ENCODE measurements around the gene CLECL1.

The CLECL1 gene

GRCh38 chr12:9732921-9733461 lies at the start of gene CLECL1:
Gene CLECL1, minus strand, starts transcription at chr12:9733097.
- FAIRE-seq = no peak

DNA sequence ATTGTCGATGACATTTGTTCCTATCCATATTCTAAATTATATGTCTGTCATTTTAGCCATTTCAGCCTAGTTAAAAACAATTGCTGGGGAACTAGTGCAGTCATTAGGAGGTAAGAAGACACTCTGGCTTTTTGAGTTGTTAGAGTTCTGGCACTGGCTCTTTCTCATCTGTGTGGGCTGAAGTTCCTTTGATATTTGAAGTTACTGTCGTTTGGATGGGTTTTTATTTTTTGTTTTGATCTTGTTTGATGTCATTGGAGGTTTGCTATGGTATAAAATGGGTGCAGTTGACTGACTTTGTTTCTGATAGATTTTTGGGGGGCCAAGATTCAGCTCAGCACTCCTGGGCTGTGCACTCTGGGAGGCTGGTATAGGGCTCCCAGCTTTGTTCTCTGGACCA lies 48.5 kb upstream of the CLECL1 start:
- no peak for FAIRE-seq

GRCh38 chr12:9779209-9779608 lies 46.3 kb upstream of the CLECL1 start:
- FAIRE-seq = no peak

- no peak for FAIRE-seq
Observed at GRCh38 chr12:9776781-9777180, 43.9 kb upstream of the CLECL1 start.

DNA sequence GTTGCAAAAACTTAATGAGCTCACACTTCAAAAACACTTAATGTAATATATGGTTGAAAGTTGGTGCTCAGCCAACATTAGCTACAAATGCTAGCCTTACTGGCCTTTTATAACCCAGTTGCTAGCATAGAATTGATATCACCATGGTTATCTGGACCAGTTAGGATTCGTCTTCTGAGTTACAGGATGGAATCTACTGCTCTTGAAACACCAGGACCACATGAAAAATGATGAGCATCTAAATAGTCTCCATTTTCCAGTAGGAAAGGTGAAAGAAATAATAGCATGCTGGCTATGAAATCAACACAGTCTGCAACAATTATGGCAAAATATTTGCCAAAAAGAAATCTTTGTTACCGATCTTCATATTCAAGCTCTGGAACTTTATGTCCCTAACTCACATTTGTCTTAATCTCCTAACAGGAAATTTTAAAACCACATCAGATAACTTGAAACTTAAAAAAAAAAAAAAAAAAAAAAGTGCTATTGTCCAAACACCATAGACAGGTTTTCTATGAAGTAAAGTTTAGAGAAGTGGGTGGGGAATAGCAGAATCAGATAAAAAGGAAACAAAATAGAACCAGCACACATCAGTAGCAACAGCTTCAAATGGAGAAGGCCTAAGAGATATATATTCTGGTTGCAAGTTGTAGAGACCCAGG lies 40.5 kb upstream of the CLECL1 start:
- FAIRE-seq = no peak

- FAIRE-seq = no peak
Observed at GRCh38 chr12:9763025-9763424, 30.1 kb upstream of the CLECL1 start.

GRCh38 chr12:9762369-9762768 lies 29.5 kb upstream of the CLECL1 start:
- no peak for FAIRE-seq

DNA sequence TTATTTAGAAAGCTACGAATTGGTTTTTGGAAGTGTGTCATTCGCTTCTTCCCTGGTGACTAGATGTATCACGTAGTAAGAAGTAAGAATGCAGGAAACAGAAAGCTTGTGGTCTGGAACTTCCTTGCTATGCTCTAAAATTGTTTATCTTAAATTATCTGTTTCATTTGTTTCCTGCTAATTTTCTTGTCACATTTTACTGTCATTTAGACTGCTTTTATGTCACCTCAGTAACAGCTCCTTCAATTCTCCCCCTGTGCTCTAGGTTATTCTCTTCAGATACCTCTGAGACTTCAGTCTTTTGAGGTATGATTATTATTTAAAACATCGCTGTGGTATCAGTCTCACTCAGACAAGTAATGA lies 28.5 kb upstream of the CLECL1 start:
- no peak for FAIRE-seq

DNA sequence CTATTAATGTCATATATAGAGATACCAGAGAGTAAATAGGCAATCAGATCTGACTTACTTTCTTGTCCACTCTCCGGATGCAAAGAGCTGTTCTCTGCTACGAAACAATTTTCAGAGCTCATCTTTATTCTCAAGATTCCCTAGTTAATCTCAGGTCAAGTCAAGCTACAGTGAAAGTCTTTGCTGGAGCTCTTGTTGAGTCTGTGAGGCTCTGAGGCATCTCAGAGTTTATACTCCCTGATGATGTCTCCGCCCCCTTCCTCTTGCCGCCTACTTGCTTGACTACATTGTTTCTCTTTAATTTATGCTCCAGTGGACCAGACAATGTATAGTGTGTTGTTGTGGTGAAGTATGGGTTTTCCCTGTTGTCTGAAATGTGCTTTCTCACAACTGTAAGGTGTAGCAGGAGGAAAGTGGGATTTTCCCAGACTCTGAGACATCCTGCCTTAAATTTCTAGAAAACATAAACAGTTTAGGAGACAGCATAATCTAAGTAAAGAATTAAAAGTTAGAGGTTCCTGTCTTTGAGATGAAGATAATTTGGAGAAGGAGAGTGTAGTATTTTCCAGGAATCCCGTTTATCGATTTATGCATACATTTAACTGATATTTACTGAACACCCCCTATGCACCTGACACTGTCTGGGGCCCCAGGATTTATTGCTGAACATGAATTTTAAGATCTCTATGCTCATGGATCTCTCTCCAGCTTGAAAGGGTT lies 28.0 kb upstream of the CLECL1 start, which contains the start of gene CD69:
Gene CD69, minus strand, starts transcription at position 203 of the 720 bp plus-strand sequence. Its CDS starts 81 bp downstream, at position 122.
- no peak for FAIRE-seq

GRCh38 chr12:9760120-9760519 lies 27.2 kb upstream of the CLECL1 start:
- FAIRE-seq = no peak

- no peak for FAIRE-seq
Observed at GRCh38 chr12:9759694-9760093, 26.8 kb upstream of the CLECL1 start.

GRCh38 chr12:9758119-9758518 lies 25.2 kb upstream of the CLECL1 start:
- FAIRE-seq = no peak

DNA sequence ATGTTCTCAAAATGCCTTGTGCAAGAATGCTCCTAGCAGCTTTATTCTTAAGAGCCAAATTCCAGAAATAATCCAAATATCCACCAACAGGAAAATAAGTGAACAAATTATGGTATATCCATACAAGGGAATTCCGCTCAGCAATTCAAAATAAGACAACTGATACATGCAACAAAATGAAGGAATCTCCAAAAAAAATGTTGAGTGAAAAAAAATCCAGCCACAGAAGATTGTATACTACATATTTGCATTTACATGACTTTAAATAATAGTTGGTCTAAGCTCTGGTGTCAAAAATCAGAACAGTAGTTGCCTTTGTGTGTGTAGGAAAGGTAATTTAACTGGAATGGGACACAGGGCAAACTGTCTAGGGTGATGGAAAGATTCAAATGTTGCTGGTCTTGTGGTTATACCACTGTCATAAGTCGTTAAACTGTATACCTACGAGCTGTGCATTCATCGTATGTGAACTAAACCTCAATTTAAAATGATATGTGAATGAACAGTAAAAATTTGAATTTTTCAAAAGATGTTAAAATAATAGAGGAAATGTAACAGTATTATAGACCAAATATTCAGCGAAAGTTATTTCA lies 24.6 kb upstream of the CLECL1 start:
- no peak for FAIRE-seq

DNA sequence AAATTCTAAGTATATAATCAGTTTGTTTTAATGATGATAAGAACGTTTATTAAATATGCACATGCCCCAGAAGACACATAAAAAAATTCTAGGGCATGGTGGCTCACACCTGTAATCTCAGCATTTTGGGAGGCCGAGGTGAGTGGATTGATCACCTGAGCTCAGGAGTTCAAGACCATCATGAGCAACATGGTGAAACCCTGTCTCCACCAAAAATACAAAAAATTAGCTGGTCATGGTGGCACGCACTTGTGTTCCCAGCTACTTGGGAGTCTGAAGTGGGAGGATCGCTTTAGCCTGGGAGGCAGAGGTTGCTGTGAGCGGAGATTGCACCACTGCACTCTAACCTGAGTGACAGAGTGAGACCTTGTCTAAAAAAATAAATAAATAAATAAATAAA lies 23.8 kb upstream of the CLECL1 start:
- FAIRE-seq = no peak

- no peak for FAIRE-seq
Observed at GRCh38 chr12:9756170-9756569, 23.3 kb upstream of the CLECL1 start.

DNA sequence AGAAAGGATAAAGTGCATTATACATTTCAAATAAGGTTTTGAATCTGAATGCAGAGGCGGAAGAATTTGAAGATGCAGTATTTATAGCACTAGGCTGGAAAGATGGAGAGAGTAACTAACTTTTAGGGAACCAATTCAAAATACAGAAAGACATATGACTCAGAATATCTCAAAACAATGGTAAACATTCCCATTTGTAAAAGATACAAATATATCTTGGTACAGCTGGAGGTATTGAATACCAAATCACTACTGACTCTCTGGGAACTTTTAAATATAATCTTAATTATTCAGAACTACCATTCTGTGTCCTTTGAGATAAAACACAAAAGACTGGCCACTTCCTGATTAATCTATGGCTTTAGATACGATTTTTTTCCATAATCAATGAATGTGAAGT lies 22.7 kb upstream of the CLECL1 start:
- FAIRE-seq = no peak

GRCh38 chr12:9755035-9755434 lies 22.1 kb upstream of the CLECL1 start:
- FAIRE-seq = no peak

- no peak for FAIRE-seq
Observed at GRCh38 chr12:9754099-9754927, 21.4 kb upstream of the CLECL1 start.

- FAIRE-seq = no peak
Observed at GRCh38 chr12:9753498-9753897, 20.6 kb upstream of the CLECL1 start.

DNA sequence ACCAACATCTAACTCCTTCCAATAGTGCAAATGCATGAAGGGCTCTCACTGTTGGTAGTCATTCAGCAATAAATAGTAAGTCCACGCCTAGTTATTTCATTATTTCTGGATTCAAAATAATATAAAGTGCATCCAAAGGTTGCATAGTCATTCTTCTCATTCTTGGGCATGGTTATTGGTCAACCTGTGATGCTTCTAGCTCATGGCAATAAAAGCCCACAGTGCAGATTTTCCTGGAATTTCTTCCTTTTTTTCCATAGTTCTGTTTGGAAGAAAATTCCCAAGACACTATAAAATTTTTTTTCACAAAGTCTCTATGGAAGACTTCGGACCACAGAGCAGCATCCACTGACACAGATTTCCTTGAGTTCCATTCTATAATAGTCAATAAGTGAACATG lies 20.2 kb upstream of the CLECL1 start:
- no peak for FAIRE-seq

- no peak for FAIRE-seq
Observed at GRCh38 chr12:9752145-9752933, 19.4 kb upstream of the CLECL1 start.

Data from islet of Langerhans (tissue), 1 donor.